Fibroblast of lung (primary cell): ENCODE data around the gene ACTL10. TPM values are rescaled to one million over a fixed set of nuclear protein-coding genes. Genes with fewer than 3 reads are reported as not detected.

ENCODE experiments used
- DNase-seq, 2 donors: peaks; one replicate each; pipeline versions ENCODE4 v3.0.0 to v3.0.0-alpha.2; 2010; ENCODE audit warnings: low read depth in 2 of 2
- H2AFZ ChIP-seq: 2 replicates; pipeline ENCODE4 v1.5.1; 2012; ENCODE audit warnings: low read length, control low read depth, inconsistent platforms
- H3K27ac ChIP-seq: 2 replicates; pipeline ENCODE4 v1.5.1; 2011; ENCODE audit warnings: low read length, control low read depth; ENCODE audit not compliant: insufficient read depth
- H3K27me3 ChIP-seq: 2 replicates; pipeline ENCODE4 v1.5.1; 2011; ENCODE audit warnings: mild to moderate bottlenecking, low read length; ENCODE audit not compliant: control insufficient read depth, insufficient read depth
- H3K36me3 ChIP-seq: 2 replicates; pipeline ENCODE4 v1.5.1; 2011; ENCODE audit warnings: low read length; ENCODE audit not compliant: control insufficient read depth, insufficient read depth
- H3K4me1 ChIP-seq: 2 replicates; pipeline ENCODE4 v1.5.1; 2011; ENCODE audit warnings: low read length; ENCODE audit not compliant: control insufficient read depth, insufficient read depth; ENCODE audit errors: extremely low read depth
- H3K4me2 ChIP-seq: 2 replicates; pipeline ENCODE4 v1.5.1; 2011; ENCODE audit warnings: low read length, control low read depth; ENCODE audit not compliant: insufficient read depth; ENCODE audit errors: extremely low read depth
- H3K4me3 ChIP-seq, 4 experiments: fragments of 200-600 bp in 1 of 4; sonication (generic) in 1 of 4; replicated peaks in 1 of 4; 2 replicates each; pipeline ENCODE4 v1.5.1; 2011 to 2016; ENCODE audit warnings: low read length in 4 of 4, low read depth in 3 of 4, mild to moderate bottlenecking in 3 of 4, control low read depth in 2 of 4, inconsistent platforms in 1 of 4, mixed read lengths in 1 of 4; ENCODE audit not compliant: insufficient read depth in 1 of 4; ENCODE audit errors: control extremely low read depth in 1 of 4
- H3K79me2 ChIP-seq: 2 replicates; pipeline ENCODE4 v1.5.1; 2012; ENCODE audit warnings: mild to moderate bottlenecking, low read length, inconsistent platforms; ENCODE audit not compliant: control insufficient read depth, insufficient read depth
- H3K9ac ChIP-seq: 2 replicates; pipeline ENCODE4 v1.5.1; 2011; ENCODE audit warnings: mild to moderate bottlenecking, low read length, control low read depth; ENCODE audit not compliant: insufficient read depth
- H3K9me3 ChIP-seq: 2 replicates; pipeline ENCODE4 v1.5.1; 2012; ENCODE audit warnings: low read depth, low read length; ENCODE audit not compliant: control insufficient read depth, insufficient read depth
- H4K20me1 ChIP-seq: 2 replicates; pipeline ENCODE4 v1.5.1; 2011; ENCODE audit warnings: low read length; ENCODE audit not compliant: control insufficient read depth, insufficient read depth; ENCODE audit errors: extremely low read depth
- EZH2 ChIP-seq: IDR thresholded peaks from 2 replicates; pipeline ENCODE4 v1.5.1; 2012; ENCODE audit warnings: low read length, control low read depth, mild to moderate bottlenecking; ENCODE audit errors: missing control alignments
- polyA plus RNA-seq, 2 donors: library from polyadenylated mRNA; depleted of rRNA in 1 of 2; stranded (reverse) in 1 of 2; unstranded in 1 of 2; fragments of >200 nt; gene quantifications; 2 replicates each; pipeline ENCODE4 v1.2.1, GENCODE V29; 2011 to 2012; ENCODE audit warnings: missing spikeins in 1 of 2
- total RNA-seq: library from RNA; depleted of rRNA; stranded (reverse); fragments of >200 nt; gene quantifications from 2 replicates; pipeline ENCODE4 v1.2.1, GENCODE V29; 2014
- TF ChIP-seq, protein P1 (sequence below), 2 donors: IDR thresholded peaks in 1 of 2; conservative IDR thresholded peaks in 1 of 2; 1 replicate in 1 of 2; 2 replicates in 1 of 2; pipeline ENCODE4 v1.5.1; 2011 to 2012; ENCODE audit warnings: low read length in 2 of 2, control low read depth in 1 of 2, inconsistent platforms in 1 of 2, low read depth in 1 of 2, mild to moderate bottlenecking in 1 of 2

ACTL10 gene
- total and polyA plus RNA-seq, 2 donors (not counting 1 experiment from before 2014, with no cell fraction given) = 0.32 to 2.0 TPM

DNA sequence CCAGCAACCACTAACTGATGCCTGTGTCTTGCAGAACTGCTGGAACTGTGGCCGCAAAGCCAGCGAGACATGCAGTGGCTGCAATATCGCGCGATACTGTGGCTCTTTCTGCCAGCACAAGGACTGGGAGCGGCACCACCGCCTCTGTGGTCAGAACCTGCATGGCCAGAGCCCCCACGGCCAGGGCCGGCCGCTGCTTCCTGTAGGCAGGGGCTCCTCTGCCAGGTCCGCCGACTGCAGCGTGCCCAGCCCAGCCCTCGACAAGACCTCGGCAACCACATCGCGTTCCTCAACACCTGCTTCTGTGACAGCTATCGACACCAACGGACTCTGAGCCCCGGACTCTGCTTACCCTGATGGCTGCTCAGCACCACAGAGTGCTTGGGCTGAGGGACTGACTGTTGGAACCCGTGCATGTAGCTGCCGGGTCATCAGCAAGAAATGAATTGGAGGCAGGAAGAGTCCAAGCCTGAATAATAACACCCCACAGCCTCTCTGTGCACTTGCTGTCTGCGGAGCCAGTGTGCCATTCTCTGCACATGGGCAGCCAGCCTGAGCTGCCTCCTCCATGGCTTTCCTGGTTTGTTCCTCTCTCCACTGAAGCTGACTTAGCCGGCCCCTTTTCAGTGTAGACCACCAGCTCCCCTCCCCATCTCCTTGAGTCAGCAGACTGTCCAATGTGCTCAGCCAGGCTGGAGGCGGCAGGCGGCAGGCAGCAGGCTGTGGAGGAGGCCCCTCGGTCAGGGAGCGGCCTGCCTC lies 22.3 kb upstream of the ACTL10 start:
- Histone ChIP-seq H3K27ac (no peak overlapping the region), H3K4me2 (no peak overlapping the region), H3K9me3 (no peaks in the 10 kb centered on the region), H4K20me1 (no peaks in the 10 kb centered on the region), H3K4me1 (peaks cover under 1% of the 10 kb centered on the region), H3K9ac (no peak overlapping the region), H3K36me3 (peaks cover 5% of the 10 kb centered on the region), H3K4me3 (no peak overlapping the region), H2AFZ (no peak overlapping the region), H3K79me2 (no peaks in the 10 kb centered on the region), H3K27me3 (no peaks in the 10 kb centered on the region)
- no peak for TF ChIP-seq EZH2
- TF ChIP-seq, protein P1, sequence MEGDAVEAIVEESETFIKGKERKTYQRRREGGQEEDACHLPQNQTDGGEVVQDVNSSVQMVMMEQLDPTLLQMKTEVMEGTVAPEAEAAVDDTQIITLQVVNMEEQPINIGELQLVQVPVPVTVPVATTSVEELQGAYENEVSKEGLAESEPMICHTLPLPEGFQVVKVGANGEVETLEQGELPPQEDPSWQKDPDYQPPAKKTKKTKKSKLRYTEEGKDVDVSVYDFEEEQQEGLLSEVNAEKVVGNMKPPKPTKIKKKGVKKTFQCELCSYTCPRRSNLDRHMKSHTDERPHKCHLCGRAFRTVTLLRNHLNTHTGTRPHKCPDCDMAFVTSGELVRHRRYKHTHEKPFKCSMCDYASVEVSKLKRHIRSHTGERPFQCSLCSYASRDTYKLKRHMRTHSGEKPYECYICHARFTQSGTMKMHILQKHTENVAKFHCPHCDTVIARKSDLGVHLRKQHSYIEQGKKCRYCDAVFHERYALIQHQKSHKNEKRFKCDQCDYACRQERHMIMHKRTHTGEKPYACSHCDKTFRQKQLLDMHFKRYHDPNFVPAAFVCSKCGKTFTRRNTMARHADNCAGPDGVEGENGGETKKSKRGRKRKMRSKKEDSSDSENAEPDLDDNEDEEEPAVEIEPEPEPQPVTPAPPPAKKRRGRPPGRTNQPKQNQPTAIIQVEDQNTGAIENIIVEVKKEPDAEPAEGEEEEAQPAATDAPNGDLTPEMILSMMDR (conservative IDR thresholded peaks at IDR 0.05 in 1 of 2, IDR thresholded peaks at IDR 0.05 in 1 of 2; ENCODE audit: low read depth in 1 of 2, low read length in 2 of 2) = no peak
- DNase-seq = no peak

DNA sequence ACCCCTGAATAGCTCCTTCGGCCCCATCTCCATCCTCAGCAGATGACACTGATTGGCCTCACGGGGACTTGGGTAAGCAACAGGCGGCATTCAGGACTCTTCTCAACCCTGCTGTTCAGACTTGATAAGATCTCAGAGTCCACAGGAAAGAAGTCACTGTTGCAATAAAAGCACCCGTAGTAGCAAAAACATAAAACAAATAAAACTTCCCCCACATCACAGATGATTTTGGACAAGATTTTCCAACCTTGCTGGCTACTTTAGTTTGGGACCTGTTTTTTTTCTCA lies 21.7 kb upstream of the ACTL10 start:
- H4K20me1 ChIP-seq = no peaks in the 10 kb centered on the region
- H3K9ac ChIP-seq = no peak overlapping the region
- DNase-seq = no peak
- no peak for TF ChIP-seq EZH2
- TF ChIP-seq, protein P1 (conservative IDR thresholded peaks at IDR 0.05 in 1 of 2, IDR thresholded peaks at IDR 0.05 in 1 of 2; ENCODE audit: low read depth in 1 of 2, low read length in 2 of 2) = no peak
- peaks cover 2% of the 10 kb centered on the region for H3K4me1 ChIP-seq
- peaks cover 5% of the 10 kb centered on the region for H3K36me3 ChIP-seq
- H3K9me3 ChIP-seq = no peaks in the 10 kb centered on the region
- no peak overlapping the region for H2AFZ ChIP-seq
- no peak overlapping the region for H3K4me2 ChIP-seq
- no peak overlapping the region for H3K4me3 ChIP-seq
- no peak overlapping the region for H3K27ac ChIP-seq
- H3K79me2 ChIP-seq = no peaks in the 10 kb centered on the region
- H3K27me3 ChIP-seq = no peaks in the 10 kb centered on the region

DNA sequence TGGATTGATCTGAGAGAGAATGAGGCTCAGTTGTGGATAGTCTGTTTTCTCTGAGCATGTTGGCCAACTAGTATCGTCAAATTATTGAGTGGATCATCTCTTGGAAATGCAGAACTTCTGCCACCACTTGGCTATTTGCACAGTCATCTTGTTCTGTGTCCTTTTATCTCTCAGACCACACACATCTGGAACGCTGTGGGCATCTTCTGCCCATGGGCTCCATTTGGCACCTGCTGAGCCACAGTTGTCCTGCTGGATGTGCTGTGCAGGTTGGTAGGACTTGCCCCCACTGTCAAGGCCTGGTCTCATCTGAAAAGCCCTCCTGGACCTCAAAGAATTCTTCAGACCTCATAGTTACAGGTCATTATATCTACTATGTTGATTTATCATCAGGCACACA lies 21.3 kb upstream of the ACTL10 start:
- no peaks in the 10 kb centered on the region for H4K20me1 ChIP-seq
- TF ChIP-seq, protein P1 (conservative IDR thresholded peaks at IDR 0.05 in 1 of 2, IDR thresholded peaks at IDR 0.05 in 1 of 2; ENCODE audit: low read depth in 1 of 2, low read length in 2 of 2) = no peak
- TF ChIP-seq EZH2 = no peak
- no peak overlapping the region for H3K4me3 ChIP-seq
- peaks cover 2% of the 10 kb centered on the region for H3K4me1 ChIP-seq
- no peak overlapping the region for H3K27ac ChIP-seq
- H3K9ac ChIP-seq = no peak overlapping the region
- no peaks in the 10 kb centered on the region for H3K79me2 ChIP-seq
- no peak for DNase-seq
- no peak overlapping the region for H2AFZ ChIP-seq
- no peaks in the 10 kb centered on the region for H3K27me3 ChIP-seq
- peaks cover 5% of the 10 kb centered on the region for H3K36me3 ChIP-seq
- no peak overlapping the region for H3K4me2 ChIP-seq
- H3K9me3 ChIP-seq = no peaks in the 10 kb centered on the region
